Activated T-cell treated with anti-CD3 and anti-CD28 coated beads, Interleukin-2, amount 50 U/mL, for 72 hours (primary cell): ENCODE data around the gene ATP1B1. TPM values are rescaled to one million over a fixed set of nuclear protein-coding genes. Genes with fewer than 3 reads are reported as not detected.

Experiments
- ATAC-seq, 2 donors: fragments of 150-1000 bp; cut with Tn5 transposase; replicated peaks in 1 of 2; 2 replicates each; pipeline ENCODE4 v1.10.0; 2021; ENCODE audit warnings: moderate library complexity in 2 of 2, mild to moderate bottlenecking in 1 of 2
- DNase-seq, 2 donors: peaks; one replicate each; pipeline ENCODE4 v3.0.0; 2021 to 2022; ENCODE audit warnings: mixed read lengths in 1 of 2
- H3K27ac Mint-ChIP-seq: one replicate; pipeline ENCODE4 v1.8.0; 2022; ENCODE audit warnings: mild to moderate bottlenecking, moderate library complexity, mixed read lengths
- H3K27me3 Mint-ChIP-seq: one replicate; pipeline ENCODE4 v1.8.0; 2022; ENCODE audit warnings: low read depth, mixed read lengths
- H3K36me3 Mint-ChIP-seq, 2 donors: one replicate each; pipeline ENCODE4 v1.8.0; 2022; ENCODE audit warnings: mixed read lengths in 2 of 2, mild to moderate bottlenecking in 1 of 2; ENCODE audit not compliant: insufficient read depth in 2 of 2
- H3K4me1 Mint-ChIP-seq: one replicate; pipeline ENCODE4 v1.8.0; 2022; ENCODE audit warnings: low read depth, mixed read lengths
- H3K4me3 Mint-ChIP-seq, 2 donors: one replicate each; pipeline ENCODE4 v1.8.0; 2022; ENCODE audit warnings: mild to moderate bottlenecking in 2 of 2, mixed read lengths in 2 of 2, moderate library complexity in 2 of 2
- H3K9me3 Mint-ChIP-seq, 2 donors: one replicate each; pipeline ENCODE4 v1.8.0; 2022; ENCODE audit warnings: mixed read lengths in 2 of 2
- total RNA-seq, 2 donors: library from RNA; stranded (reverse); gene quantifications; one replicate each; pipeline ENCODE4 v1.2.3, GENCODE V29; 2022

The ATP1B1 gene
- total RNA-seq, result 1 to 10 TPM; 3.3 to 8.1 TPM

DNA sequence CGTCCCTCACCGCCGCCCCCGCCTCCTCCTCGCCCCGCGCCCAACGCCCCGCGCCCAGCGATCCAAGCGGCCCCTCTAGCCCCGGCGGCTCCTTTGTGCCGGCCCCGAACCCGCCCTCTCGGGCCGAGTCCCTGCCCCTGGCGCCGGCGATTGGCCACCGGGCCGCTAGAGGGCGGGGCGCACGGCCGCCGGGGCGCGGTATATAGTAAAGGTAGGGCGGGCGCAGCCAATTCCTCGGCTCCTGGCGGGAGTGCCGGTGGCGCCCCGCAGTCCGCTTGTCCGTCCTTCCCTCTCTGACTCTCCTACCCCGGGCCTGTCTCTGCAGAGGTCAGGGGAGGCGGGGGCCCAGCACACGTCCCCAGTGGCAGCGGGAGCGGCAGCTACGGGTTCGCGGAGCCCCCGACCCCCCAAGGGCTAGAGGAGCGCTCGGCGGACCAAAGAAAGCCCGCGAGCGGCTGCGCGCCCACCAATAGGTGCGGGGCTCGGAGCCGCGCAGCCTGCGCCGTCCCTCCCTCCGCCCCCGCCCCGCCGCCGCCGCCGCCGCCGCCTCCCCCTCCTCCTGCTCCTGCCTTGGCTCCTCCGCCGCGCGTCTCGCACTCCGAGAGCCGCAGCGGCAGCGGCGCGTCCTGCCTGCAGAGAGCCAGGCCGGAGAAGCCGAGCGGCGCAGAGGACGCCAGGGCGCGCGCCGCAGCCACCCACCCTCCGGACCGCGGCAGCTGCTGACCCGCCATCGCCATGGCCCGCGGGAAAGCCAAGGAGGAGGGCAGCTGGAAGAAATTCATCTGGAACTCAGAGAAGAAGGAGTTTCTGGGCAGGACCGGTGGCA is at the start of gene ATP1B1:
Gene ATP1B1 (plus strand): TSS at position 596 of the 826 bp plus-strand sequence. CDS start 140 bp downstream, at position 736.
- peak; percentile 86 to 90 for DNase-seq
- Mint-ChIP-seq H3K27me3 (no peaks in the 10 kb centered on the region), H3K4me1 (peaks cover 51% of the 10 kb centered on the region), H3K4me3 (peak within 1 kb of the TSS; percentile 85 to 86), H3K36me3 (peaks cover 0 to 5% of the 10 kb centered on the region in 2 donors), H3K9me3 (no peaks in the 10 kb centered on the region), H3K27ac (peak within 1 kb of the TSS; percentile 26)
- ATAC-seq, result peak; percentile 90 to 92

DNA sequence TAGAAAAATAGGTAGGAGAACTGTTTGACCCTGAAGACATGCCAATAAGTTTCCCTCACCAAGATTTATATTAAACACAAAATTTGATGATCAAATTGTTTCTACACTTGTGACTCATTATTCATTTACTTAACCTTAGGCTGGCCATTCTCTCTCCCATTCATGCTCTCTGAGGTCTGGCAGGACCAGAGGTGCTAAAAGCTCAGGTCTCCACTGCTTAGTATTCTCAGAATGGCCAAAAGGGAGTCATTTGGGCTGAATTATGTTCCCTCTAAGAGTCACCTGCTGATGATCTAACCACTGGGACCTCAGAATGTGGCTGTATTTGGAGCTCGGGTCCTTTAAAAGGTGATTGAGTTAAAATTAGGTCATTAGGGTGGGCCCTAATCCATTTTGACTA is 47.1 kb upstream of the ATP1B1 start:
- peaks cover 6% of the 10 kb centered on the region for H3K4me1 Mint-ChIP-seq
- H3K36me3 Mint-ChIP-seq, result peaks cover 0 to 2% of the 10 kb centered on the region in 2 donors
- H3K27ac Mint-ChIP-seq, result no peak overlapping the region
- H3K27me3 Mint-ChIP-seq, result peaks cover 6% of the 10 kb centered on the region
- H3K9me3 Mint-ChIP-seq, result peaks cover 0 to 2% of the 10 kb centered on the region in 2 donors
- no peak overlapping the region for H3K4me3 Mint-ChIP-seq
- no peak for ATAC-seq
- no peak for DNase-seq

DNA sequence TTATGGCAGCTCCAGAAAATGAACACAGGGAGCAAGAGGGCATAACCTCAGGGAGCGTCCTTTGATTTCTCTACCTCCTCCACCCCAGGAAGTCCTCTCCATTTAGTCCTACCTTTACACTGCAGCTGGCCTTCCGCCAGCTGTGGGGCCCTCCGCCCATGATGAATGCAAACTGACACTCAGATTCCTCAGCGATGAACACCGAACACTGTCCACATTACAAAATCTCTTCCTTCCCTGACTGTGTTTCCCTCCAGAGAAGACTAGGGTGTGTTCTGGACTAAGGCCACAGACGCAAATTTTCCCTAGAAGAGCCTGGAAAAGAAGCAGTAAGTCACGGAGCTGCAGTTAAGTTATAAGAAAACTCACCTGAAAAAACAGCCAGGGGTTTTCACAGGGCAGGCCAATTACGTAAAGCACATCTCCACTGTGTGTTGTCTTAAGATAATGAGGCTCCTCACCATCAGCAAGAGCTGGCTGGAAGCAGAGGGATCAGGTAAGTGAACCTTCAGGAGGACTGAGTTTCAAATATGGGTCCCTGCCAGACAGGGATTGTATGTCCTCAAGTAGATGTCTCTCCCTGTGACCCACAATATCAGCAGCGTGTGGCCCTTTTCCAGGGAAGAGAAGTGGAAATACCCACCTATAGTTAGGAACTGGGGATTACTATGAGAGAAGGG is 46.3 kb upstream of the ATP1B1 start:
- Mint-ChIP-seq H3K27ac (no peak overlapping the region), H3K9me3 (peaks cover 0 to 2% of the 10 kb centered on the region in 2 donors), H3K36me3 (peaks cover 0 to 2% of the 10 kb centered on the region in 2 donors), H3K4me1 (peaks cover 6% of the 10 kb centered on the region), H3K27me3 (no peaks in the 10 kb centered on the region), H3K4me3 (no peak overlapping the region)
- ATAC-seq (no peak), DNase-seq (no peak)

DNA sequence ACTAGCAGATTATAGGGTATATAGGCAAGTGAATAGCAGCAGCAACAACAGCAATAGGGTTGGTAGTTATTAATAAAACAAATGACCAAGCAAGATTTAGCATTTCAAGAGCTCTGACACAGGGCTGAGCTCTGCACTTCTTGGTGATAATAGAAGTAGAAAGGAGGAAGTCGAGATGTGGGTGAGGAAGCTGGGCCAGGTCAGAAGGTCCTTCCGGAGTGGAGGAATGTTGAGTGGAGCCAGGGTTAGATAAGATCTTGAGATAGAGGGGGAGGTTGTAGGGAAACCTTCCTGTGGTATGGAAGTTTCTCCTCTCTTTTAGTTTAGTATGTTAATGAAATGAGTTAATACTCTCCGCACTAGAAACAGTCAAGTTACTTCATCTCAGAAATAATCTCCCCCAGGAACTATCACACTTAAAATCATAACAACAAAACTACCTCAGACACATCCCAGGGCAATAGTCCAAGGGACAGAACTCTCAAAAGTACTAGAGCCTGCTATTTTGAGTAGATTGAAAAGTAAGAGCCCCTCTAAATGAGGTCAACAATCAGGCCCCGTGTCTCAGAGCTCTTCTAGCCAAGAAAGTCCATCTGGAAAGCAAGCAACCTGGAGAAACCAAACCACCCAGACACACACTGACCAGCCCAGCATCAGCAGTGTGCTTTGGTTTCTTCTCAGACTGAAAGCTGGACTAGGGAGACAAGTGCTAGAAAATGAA is 45.4 kb upstream of the ATP1B1 start:
- ATAC-seq, result no peak
- peak overlapping the region; percentile 19 for H3K27ac Mint-ChIP-seq
- peaks cover 6% of the 10 kb centered on the region for H3K4me1 Mint-ChIP-seq
- DNase-seq, result no peak
- no peak overlapping the region for H3K4me3 Mint-ChIP-seq
- peaks cover 0 to 2% of the 10 kb centered on the region in 2 donors for H3K36me3 Mint-ChIP-seq
- H3K9me3 Mint-ChIP-seq, result peaks cover 2 to 4% of the 10 kb centered on the region in 2 donors
- H3K27me3 Mint-ChIP-seq, result no peaks in the 10 kb centered on the region

DNA sequence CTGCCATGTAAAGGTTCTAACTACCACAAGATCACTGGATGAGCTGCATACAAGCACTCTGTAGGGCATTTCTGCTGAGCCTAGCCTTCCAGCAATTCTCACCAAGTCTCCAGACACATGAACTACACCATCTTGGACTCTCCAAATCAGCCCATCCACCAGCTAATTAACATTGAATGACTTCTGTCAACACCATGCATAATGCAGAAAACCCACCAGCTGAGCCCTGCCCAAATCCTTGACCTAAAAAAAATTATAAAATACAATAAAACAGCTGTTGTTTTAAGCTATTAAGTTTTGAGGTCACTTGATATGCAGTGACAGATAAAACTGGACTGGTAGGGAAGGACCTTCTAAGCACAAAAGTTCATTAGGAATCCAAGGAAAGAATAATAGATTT is 44.3 kb upstream of the ATP1B1 start:
- Mint-ChIP-seq H3K4me1 (peaks cover 6% of the 10 kb centered on the region), H3K9me3 (peaks cover 6% of the 10 kb centered on the region in 2 donors), H3K27ac (no peak overlapping the region), H3K4me3 (no peak overlapping the region), H3K36me3 (peaks cover 2 to 5% of the 10 kb centered on the region in 2 donors), H3K27me3 (no peaks in the 10 kb centered on the region)
- no peak for ATAC-seq
- no peak for DNase-seq

DNA sequence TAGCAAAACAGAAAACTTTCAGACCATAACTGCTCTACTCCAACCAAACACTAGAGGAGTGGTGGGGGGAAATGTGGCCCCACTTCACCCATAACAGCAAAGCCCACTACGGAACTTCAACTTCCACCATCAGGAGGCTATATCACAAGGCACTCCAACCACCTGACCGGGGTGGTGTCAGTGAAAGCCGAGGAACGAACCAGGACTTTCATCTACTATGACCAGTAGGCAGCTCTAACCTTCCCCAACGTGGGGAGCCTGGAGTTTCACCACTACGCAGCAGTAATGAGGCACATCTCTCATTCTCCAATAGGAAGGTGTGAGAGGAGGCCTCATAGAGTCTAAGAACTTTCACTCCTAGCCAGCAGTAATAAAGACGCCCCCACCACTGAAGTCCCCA is 42.4 kb upstream of the ATP1B1 start:
- H3K27ac Mint-ChIP-seq, result no peak overlapping the region
- ATAC-seq (no peak), DNase-seq (no peak)
- peaks cover 6 to 9% of the 10 kb centered on the region in 2 donors for H3K9me3 Mint-ChIP-seq
- peaks cover 2 to 5% of the 10 kb centered on the region in 2 donors for H3K36me3 Mint-ChIP-seq
- peaks cover 6% of the 10 kb centered on the region for H3K4me1 Mint-ChIP-seq
- no peak overlapping the region for H3K4me3 Mint-ChIP-seq
- H3K27me3 Mint-ChIP-seq, result no peaks in the 10 kb centered on the region

DNA sequence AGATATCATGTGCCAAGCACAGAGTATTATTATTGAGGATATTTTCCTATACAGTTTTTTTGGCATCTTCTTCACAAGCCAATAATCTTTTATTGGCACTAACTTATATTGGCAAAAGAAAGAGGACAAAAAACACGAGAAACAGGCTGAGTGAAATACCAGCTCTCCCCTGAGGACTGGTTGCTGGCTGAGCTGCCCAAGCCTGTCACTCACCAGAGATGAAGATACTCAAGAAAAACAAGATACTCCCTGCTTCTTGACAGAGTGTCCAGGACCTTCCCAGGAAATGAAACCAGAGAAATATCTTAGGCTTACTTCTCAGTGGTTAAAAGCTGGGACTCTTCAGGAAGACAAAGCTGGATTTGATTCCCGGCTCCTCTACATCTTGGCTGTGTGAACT is 35.9 kb upstream of the ATP1B1 start:
- DNase-seq (no peak), ATAC-seq (no peak)
- Mint-ChIP-seq H3K4me1 (no peaks in the 10 kb centered on the region), H3K36me3 (peaks cover 0 to 5% of the 10 kb centered on the region in 2 donors), H3K9me3 (peaks cover 4 to 7% of the 10 kb centered on the region in 2 donors), H3K27me3 (no peaks in the 10 kb centered on the region), H3K27ac (no peak overlapping the region), H3K4me3 (no peak overlapping the region)

DNA sequence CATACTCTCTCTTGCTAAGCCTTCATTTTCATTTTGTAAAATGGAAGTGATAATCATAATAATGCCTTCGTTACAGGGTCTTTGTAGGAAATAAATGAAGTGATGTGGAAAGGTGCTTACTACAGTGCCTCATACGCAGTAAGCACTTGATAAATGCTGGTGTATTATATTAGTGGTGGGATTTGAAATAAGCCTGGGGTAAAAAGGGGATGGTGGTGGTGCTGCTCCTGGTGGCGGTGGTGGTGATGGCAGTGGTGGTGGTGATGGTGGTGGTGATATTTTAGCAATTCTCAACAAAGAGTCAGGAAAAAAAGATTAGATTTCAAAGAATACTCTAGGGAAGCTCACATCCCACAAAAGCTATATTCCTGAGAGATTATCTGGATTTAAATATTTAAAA is 35.5 kb upstream of the ATP1B1 start:
- Mint-ChIP-seq H3K36me3 (peaks cover 0 to 5% of the 10 kb centered on the region in 2 donors), H3K27me3 (no peaks in the 10 kb centered on the region), H3K4me3 (no peak overlapping the region), H3K4me1 (no peaks in the 10 kb centered on the region), H3K9me3 (peaks cover 4 to 6% of the 10 kb centered on the region in 2 donors), H3K27ac (no peak overlapping the region)
- DNase-seq (no peak), ATAC-seq (no peak)

DNA sequence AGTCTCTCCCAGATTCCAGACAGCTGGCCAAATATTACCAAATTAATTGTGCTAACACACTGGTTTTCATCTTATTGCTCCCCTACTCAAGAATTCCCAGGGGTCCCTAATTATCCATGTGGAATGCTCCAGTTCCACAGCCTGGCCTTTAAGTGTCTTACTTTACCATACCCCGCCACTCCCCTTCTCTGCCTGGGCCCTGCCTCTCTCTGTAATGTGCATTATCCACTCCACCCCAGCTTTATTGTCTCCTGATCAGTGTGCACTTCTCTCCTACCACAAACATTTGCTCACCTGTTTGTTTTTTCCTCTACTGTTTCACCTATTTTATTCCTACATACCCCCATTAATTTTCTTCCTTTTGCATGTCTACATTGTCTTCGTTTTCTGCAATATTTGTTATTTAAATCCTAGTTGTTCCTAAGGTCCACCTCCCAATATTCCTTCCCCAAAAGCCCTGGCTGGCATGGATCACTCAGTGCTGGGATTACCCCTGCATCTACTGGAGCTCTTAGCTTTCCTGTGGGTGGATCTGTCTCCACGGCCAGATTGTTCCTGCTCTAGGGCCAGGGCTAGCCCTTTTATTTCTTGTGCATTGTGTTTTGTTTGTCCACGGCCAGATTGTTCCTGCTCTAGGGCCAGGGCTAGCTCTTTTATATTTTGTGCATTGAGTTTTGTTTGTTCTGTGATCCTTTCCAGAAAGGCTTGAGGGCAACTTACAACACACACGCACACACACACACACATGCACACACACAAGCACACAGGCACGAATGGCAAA is 33.4 kb upstream of the ATP1B1 start:
- Mint-ChIP-seq H3K9me3 (peaks cover 0 to 3% of the 10 kb centered on the region in 2 donors), H3K4me1 (no peaks in the 10 kb centered on the region), H3K4me3 (no peak overlapping the region), H3K27ac (no peak overlapping the region), H3K36me3 (no peaks in the 10 kb centered on the region), H3K27me3 (no peaks in the 10 kb centered on the region)
- no peak for DNase-seq
- no peak for ATAC-seq

DNA sequence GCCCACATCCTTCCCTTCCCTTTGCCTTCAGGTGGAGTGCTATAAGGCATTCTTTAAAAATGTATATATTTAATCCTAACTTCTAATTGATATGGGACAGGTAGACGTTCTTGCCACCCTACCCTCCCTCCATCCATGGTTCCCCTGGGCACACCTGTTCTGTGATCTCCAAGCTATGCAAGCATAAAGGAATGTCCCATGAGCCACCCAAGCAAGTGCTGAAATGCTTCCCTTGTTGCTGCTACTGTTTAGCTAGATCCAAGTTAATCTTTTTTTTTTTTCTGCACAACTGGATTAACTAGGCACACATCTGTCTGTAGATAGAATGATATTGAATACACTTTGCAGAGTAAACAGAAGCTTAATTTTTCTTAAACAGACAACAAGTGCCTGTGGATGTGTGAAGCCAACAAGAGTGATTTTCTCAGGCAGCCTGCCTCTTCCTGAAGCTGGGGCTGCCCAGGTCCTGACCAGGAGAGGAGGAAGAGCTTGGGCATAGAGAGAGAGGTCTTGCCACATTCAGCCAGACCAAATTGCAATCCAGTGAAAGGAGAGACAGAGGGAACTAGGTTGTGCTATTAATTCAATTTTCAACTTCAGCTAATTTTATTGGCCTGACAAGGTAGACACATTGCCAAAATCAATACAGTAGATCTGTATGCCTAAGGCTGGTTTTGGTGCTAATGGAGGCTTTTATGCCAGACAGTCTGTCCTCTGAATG is 28.2 kb upstream of the ATP1B1 start:
- ATAC-seq, result no peak
- Mint-ChIP-seq H3K4me1 (no peaks in the 10 kb centered on the region), H3K4me3 (no peak overlapping the region), H3K27me3 (no peaks in the 10 kb centered on the region), H3K27ac (no peak overlapping the region), H3K36me3 (no peaks in the 10 kb centered on the region), H3K9me3 (no peaks in the 10 kb centered on the region)
- no peak for DNase-seq

DNA sequence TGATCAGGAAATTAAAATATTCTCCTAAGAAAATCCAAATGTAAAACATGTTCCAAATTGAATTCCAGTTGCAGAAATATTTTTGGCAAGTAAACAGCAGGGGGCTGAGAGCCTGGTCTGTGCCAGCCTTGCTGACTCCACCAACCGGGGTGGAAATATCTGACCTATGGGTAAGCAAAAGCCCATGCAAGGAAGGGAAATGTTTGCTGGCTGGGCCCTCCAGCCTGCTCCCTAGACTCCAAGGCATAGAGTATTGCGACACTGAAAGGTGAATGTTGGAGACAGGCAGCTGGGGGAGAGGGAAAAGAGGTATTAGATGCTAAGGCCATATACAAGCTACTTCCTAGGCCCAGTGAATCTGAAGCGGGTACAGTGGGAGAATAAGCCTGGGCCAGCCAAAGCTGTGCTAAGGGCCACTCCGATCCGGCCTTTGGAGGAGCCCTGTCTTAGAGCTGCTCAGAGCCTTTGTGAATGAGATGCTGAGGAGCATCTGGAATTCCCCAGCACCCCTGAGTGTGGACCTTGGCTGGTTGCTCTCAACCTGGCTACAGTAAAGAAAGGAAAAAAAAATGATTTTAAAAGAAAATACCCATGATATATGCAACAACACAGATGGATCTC is 24.9 kb upstream of the ATP1B1 start:
- Mint-ChIP-seq H3K9me3 (no peaks in the 10 kb centered on the region), H3K4me1 (peaks cover 1% of the 10 kb centered on the region), H3K27me3 (no peaks in the 10 kb centered on the region), H3K36me3 (no peaks in the 10 kb centered on the region), H3K27ac (no peak overlapping the region), H3K4me3 (no peak overlapping the region)
- no peak for DNase-seq
- no peak for ATAC-seq

DNA sequence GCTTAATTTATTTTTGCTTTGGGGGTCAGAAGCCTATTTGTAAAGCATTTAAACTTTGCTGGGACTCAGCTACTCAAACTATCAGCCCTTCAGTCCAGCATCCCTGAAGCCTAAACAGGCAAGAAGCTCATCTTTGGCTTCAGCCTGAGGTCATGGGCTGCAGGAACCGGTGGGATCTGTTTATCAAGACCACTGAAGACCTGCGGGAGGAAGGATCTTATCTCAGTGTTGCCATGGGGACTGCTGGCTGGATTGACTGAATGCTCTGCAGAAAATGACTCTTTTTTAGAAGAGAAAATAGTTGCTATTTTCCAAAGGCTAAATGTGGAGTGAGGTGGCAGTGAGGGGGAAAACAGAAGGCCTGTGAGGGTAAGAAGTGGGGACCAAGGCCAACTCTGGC is 20.6 kb upstream of the ATP1B1 start:
- Mint-ChIP-seq H3K27ac (no peak overlapping the region), H3K4me1 (peaks cover 17% of the 10 kb centered on the region), H3K9me3 (no peaks in the 10 kb centered on the region), H3K36me3 (no peaks in the 10 kb centered on the region), H3K27me3 (no peaks in the 10 kb centered on the region), H3K4me3 (no peak overlapping the region)
- ATAC-seq (no peak), DNase-seq (no peak)
